ENCODE measurements around the gene HOXD9. TPM values are rescaled to one million over a fixed set of nuclear protein-coding genes. Genes with fewer than 3 reads are reported as not detected.

HOXD9 gene
- polyA plus RNA-seq, 1 donor (not counting 4 experiments of a cell fraction or from before 2014, with no cell fraction given), result not detected

DNA sequence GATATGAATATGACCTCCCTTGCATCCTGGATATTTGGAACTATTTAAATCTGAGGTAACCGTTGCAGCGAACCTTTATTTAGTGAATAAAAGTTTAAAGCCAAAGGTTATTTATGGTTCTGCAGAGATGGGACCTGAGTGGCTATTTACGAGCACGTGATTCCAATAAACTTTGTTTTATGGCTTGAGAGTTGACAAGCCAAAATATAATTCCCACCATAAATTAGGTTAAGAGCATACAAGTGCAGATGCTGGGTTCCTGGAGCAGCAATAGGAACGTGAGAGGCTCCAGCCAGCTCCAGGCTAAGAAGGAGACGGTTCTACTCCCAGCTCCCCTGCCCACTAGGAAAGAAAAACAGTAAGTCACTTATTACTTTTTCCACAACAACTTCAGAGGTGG is 23.6 kb downstream of the HOXD9 start:
- TF ChIP-seq EZH2 (IDR thresholded peaks at IDR 0.05; ENCODE audit: low read length) (no peak), CTCF (optimal IDR thresholded peaks at IDR 0.05 in 1 of 3, IDR thresholded peaks at IDR 0.05 in 1 of 3, conservative IDR thresholded peaks at IDR 0.05 in 1 of 3; ENCODE audit: extremely low read depth in 1 of 3, insufficient read depth in 2 of 3, low read length in 3 of 3) (no peak)
- DNase-seq (ENCODE audit: low read depth, low spot score), result no peak
- H3K27ac ChIP-seq (ENCODE audit: control insufficient read depth, insufficient read depth, low read length), result no peak overlapping the region
- dilution Hi-C loops (cut with MboI; ENCODE audit: extremely low pct_ligation_motif_present, low sequenced_read_pairs), result no loop called here
- H4K20me1 ChIP-seq (ENCODE audit: control insufficient read depth, extremely low read depth, insufficient read depth, low read length), result no peaks in the 10 kb centered on the region
- H3K36me3 ChIP-seq (ENCODE audit: control insufficient read depth in 2 of 2, extremely low read depth in 1 of 2, insufficient read depth in 2 of 2, low read length in 2 of 2), result no peaks in the 10 kb centered on the region
- no peaks in the 10 kb centered on the region for H3K9me3 ChIP-seq (ENCODE audit: control insufficient read depth, low read depth, low read length)
- H3K79me2 ChIP-seq (ENCODE audit: control insufficient read depth, insufficient read depth, low read length), result no peaks in the 10 kb centered on the region
- H3K27me3 ChIP-seq (ENCODE audit: control insufficient read depth, extremely low read depth, insufficient read depth, low read length), result peaks cover 80% of the 10 kb centered on the region
- H3K4me2 ChIP-seq (ENCODE audit: control insufficient read depth, extremely low read depth, insufficient read depth, low read depth, low read length), result no peak overlapping the region
- no peaks in the 10 kb centered on the region for H3K4me1 ChIP-seq (ENCODE audit: control insufficient read depth, extremely low read depth, insufficient read depth, low read length)
- no peak overlapping the region for H3K9ac ChIP-seq (ENCODE audit: control insufficient read depth, extremely low read depth, insufficient read depth, low read length)
- FAIRE-seq, result no peak
- H3K4me3 ChIP-seq (ENCODE audit: control insufficient read depth in 2 of 3, extremely low read depth in 1 of 3, insufficient read depth in 2 of 3, low read depth in 1 of 3, low read length in 3 of 3), result no peak overlapping the region
- no peak overlapping the region for H2AFZ ChIP-seq (ENCODE audit: control insufficient read depth, low read length)
- H3K9me1 ChIP-seq (ENCODE audit: control insufficient read depth, extremely low read depth, insufficient read depth, low read length), result no peaks in the 10 kb centered on the region

GRCh38 chr2:176146645-176147044 is 24.1 kb downstream of the HOXD9 start:
- no peaks in the 10 kb centered on the region for H3K36me3 ChIP-seq (ENCODE audit: control insufficient read depth in 2 of 2, extremely low read depth in 1 of 2, insufficient read depth in 2 of 2, low read length in 2 of 2)
- no peak overlapping the region for H3K9ac ChIP-seq (ENCODE audit: control insufficient read depth, extremely low read depth, insufficient read depth, low read length)
- H3K9me1 ChIP-seq (ENCODE audit: control insufficient read depth, extremely low read depth, insufficient read depth, low read length), result no peaks in the 10 kb centered on the region
- no peaks in the 10 kb centered on the region for H3K79me2 ChIP-seq (ENCODE audit: control insufficient read depth, insufficient read depth, low read length)
- H3K27ac ChIP-seq (ENCODE audit: control insufficient read depth, insufficient read depth, low read length), result no peak overlapping the region
- TF ChIP-seq CTCF (optimal IDR thresholded peaks at IDR 0.05 in 1 of 3, IDR thresholded peaks at IDR 0.05 in 1 of 3, conservative IDR thresholded peaks at IDR 0.05 in 1 of 3; ENCODE audit: extremely low read depth in 1 of 3, insufficient read depth in 2 of 3, low read length in 3 of 3) (no peak), EZH2 (IDR thresholded peaks at IDR 0.05; ENCODE audit: low read length) (no peak)
- H3K4me3 ChIP-seq (ENCODE audit: control insufficient read depth in 2 of 3, extremely low read depth in 1 of 3, insufficient read depth in 2 of 3, low read depth in 1 of 3, low read length in 3 of 3), result no peak overlapping the region
- H4K20me1 ChIP-seq (ENCODE audit: control insufficient read depth, extremely low read depth, insufficient read depth, low read length), result no peaks in the 10 kb centered on the region
- FAIRE-seq, result no peak
- peaks cover 80% of the 10 kb centered on the region for H3K27me3 ChIP-seq (ENCODE audit: control insufficient read depth, extremely low read depth, insufficient read depth, low read length)
- no peaks in the 10 kb centered on the region for H3K4me1 ChIP-seq (ENCODE audit: control insufficient read depth, extremely low read depth, insufficient read depth, low read length)
- DNase-seq (ENCODE audit: low read depth, low spot score), result no peak
- no peaks in the 10 kb centered on the region for H3K9me3 ChIP-seq (ENCODE audit: control insufficient read depth, low read depth, low read length)
- H2AFZ ChIP-seq (ENCODE audit: control insufficient read depth, low read length), result no peak overlapping the region
- dilution Hi-C loops (cut with MboI; ENCODE audit: extremely low pct_ligation_motif_present, low sequenced_read_pairs), result no loop called here
- no peak overlapping the region for H3K4me2 ChIP-seq (ENCODE audit: control insufficient read depth, extremely low read depth, insufficient read depth, low read depth, low read length)
